ENCODE data around the gene KLF4. TPM values are rescaled to one million over a fixed set of nuclear protein-coding genes. Genes with fewer than 3 reads are reported as not detected.

Gene KLF4
- polyA plus RNA-seq, 1 of the 3 experiments (the other 2 are of a cell fraction): 7.2 TPM

GRCh38 chr9:107437716-107438115, 51.9 kb downstream of the KLF4 start:
- peaks cover 8% of the 10 kb centered on the region; the same call in 1 of the 2 replicates for H3K27me3 ChIP-seq (ENCODE audit: insufficient read depth)
- ChIA-PET POLR2A (no interaction called here), CTCF (interaction anchor here (1.1 to 6.7 kb wide), 2 partner anchors 12 to 15 kb away, joined by 3 to 36 read pairs; no protein-coding TSS in a partner anchor)
- no peaks in the 10 kb centered on the region for H3K36me3 ChIP-seq (replicated peaks in 1 of 2; ENCODE audit: control insufficient read depth in 1 of 2, insufficient read depth in 2 of 2, low read length in 1 of 2)
- DNase-seq: no peak
- H3K9ac ChIP-seq: no peak overlapping the region
- no peak overlapping the region for H3K4me3 ChIP-seq (ENCODE audit: low read depth in 2 of 2, low read length in 1 of 2)
- TF ChIP-seq SMC3 (IDR thresholded peaks at IDR 0.05; ENCODE audit: low read depth, low read length) (no peak), USF2 (IDR thresholded peaks at IDR 0.05; ENCODE audit: borderline replicate concordance, low read depth, low read length) (no peak), NFIC (IDR thresholded peaks at IDR 0.05; ENCODE audit: borderline replicate concordance) (no peak), PBX3 (IDR thresholded peaks at IDR 0.05) (no peak), JUND (IDR thresholded peaks at IDR 0.05) (no peak)
- TF ChIP-seq, protein P1, sequence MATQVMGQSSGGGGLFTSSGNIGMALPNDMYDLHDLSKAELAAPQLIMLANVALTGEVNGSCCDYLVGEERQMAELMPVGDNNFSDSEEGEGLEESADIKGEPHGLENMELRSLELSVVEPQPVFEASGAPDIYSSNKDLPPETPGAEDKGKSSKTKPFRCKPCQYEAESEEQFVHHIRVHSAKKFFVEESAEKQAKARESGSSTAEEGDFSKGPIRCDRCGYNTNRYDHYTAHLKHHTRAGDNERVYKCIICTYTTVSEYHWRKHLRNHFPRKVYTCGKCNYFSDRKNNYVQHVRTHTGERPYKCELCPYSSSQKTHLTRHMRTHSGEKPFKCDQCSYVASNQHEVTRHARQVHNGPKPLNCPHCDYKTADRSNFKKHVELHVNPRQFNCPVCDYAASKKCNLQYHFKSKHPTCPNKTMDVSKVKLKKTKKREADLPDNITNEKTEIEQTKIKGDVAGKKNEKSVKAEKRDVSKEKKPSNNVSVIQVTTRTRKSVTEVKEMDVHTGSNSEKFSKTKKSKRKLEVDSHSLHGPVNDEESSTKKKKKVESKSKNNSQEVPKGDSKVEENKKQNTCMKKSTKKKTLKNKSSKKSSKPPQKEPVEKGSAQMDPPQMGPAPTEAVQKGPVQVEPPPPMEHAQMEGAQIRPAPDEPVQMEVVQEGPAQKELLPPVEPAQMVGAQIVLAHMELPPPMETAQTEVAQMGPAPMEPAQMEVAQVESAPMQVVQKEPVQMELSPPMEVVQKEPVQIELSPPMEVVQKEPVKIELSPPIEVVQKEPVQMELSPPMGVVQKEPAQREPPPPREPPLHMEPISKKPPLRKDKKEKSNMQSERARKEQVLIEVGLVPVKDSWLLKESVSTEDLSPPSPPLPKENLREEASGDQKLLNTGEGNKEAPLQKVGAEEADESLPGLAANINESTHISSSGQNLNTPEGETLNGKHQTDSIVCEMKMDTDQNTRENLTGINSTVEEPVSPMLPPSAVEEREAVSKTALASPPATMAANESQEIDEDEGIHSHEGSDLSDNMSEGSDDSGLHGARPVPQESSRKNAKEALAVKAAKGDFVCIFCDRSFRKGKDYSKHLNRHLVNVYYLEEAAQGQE (IDR thresholded peaks at IDR 0.05; ENCODE audit: low read depth, low read length): no peak
- TF ChIP-seq, protein P2, sequence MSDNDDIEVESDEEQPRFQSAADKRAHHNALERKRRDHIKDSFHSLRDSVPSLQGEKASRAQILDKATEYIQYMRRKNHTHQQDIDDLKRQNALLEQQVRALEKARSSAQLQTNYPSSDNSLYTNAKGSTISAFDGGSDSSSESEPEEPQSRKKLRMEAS (IDR thresholded peaks at IDR 0.05; ENCODE audit: low read depth): no peak
- H4K20me1 ChIP-seq (ENCODE audit: insufficient read depth): no peaks in the 10 kb centered on the region
- H3K9me2 ChIP-seq: no peaks in the 10 kb centered on the region
- no peaks in the 10 kb centered on the region for H3K79me2 ChIP-seq (ENCODE audit: insufficient read depth)
- WGBS (ENCODE audit: low lambda C conversion rate): 51% methylated on average over 6 of the region's 6 CpGs
- H3K4me2 ChIP-seq: no peak overlapping the region
- no peaks in the 10 kb centered on the region for H3K9me3 ChIP-seq
- H3F3A ChIP-seq (replicated peaks; ENCODE audit: insufficient read depth): no peaks in the 10 kb centered on the region
- no peak overlapping the region for H2AFZ ChIP-seq (ENCODE audit: low read depth)
- H3K27ac ChIP-seq (ENCODE audit: low read depth in 2 of 2, low read length in 1 of 2): no peak overlapping the region
- no peaks in the 10 kb centered on the region for H3K4me1 ChIP-seq (ENCODE audit: control insufficient read depth in 1 of 2, insufficient read depth in 2 of 2, low read depth in 1 of 2, low read length in 1 of 2)

DNA sequence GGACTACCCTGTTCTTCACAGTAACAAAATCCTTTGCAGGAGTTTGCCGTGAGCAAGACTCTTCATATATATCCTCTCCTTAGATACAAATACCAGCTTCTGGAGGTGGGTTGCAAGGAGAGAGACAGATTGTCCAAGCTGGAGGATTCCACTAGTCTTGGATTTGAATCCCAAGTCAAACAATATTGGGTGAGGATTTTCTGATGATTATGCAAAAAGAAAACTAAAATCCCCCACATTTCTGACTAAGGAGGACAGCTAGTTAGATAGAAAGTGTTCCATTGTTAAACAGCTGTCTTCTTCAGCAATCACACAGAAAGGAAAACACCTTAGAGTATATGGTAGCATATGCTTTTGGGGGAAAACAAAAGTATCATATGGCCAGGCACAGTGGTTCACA, 54.2 kb downstream of the KLF4 start:
- Histone ChIP-seq H3K4me1 (ENCODE audit: control insufficient read depth in 1 of 2, insufficient read depth in 2 of 2, low read depth in 1 of 2, low read length in 1 of 2) (no peaks in the 10 kb centered on the region), H4K20me1 (ENCODE audit: insufficient read depth) (no peaks in the 10 kb centered on the region), H3K27ac (ENCODE audit: low read depth in 2 of 2, low read length in 1 of 2) (no peak overlapping the region), H3K9ac (no peak overlapping the region), H3K9me2 (no peaks in the 10 kb centered on the region), H3K4me2 (no peak overlapping the region), H3K36me3 (replicated peaks in 1 of 2; ENCODE audit: control insufficient read depth in 1 of 2, insufficient read depth in 2 of 2, low read length in 1 of 2) (no peaks in the 10 kb centered on the region), H3K4me3 (ENCODE audit: low read depth in 2 of 2, low read length in 1 of 2) (no peak overlapping the region), H3F3A (replicated peaks; ENCODE audit: insufficient read depth) (no peaks in the 10 kb centered on the region), H3K79me2 (ENCODE audit: insufficient read depth) (no peaks in the 10 kb centered on the region), H3K27me3 (ENCODE audit: insufficient read depth) (peaks cover 8% of the 10 kb centered on the region; the same call in 1 of the 2 replicates), H2AFZ (ENCODE audit: low read depth) (no peak overlapping the region), H3K9me3 (no peaks in the 10 kb centered on the region)
- ChIA-PET POLR2A (no interaction called here), CTCF (interaction anchor here (0.9 to 6.7 kb wide), 2 partner anchors 10 to 52 kb away, joined by 3 to 36 read pairs; no protein-coding TSS in a partner anchor)
- WGBS (ENCODE audit: low lambda C conversion rate): 38% methylated on average over 1 of the region's 1 CpG
- no peak for DNase-seq
- TF ChIP-seq RXRA (IDR thresholded peaks at IDR 0.05; ENCODE audit: borderline replicate concordance, low read depth) (no peak), MEF2A (IDR thresholded peaks at IDR 0.05; ENCODE audit: borderline replicate concordance, low read depth) (no peak), ELF1 (IDR thresholded peaks at IDR 0.05) (no peak), EZH2phosphoT487 (IDR thresholded peaks at IDR 0.05; ENCODE audit: borderline replicate concordance, low read depth) (no peak), RAD21 (IDR thresholded peaks at IDR 0.05; ENCODE audit: low read length) (no peak), NRF1 (IDR thresholded peaks at IDR 0.05; ENCODE audit: low read depth, low read length) (no peak), TAF1 (IDR thresholded peaks at IDR 0.05; ENCODE audit: borderline replicate concordance, low read depth, low read length) (no peak), GATA2 (CRISPR knock-in tag; IDR thresholded peaks at IDR 0.05) (no peak), CTCF (IDR thresholded peaks at IDR 0.05) (no peak), JUND (IDR thresholded peaks at IDR 0.05) (no peak)
- TF ChIP-seq, protein P1 (IDR thresholded peaks at IDR 0.05; ENCODE audit: low read depth, low read length): no peak
